K562 treated with DMSO at 1 percent for 12 hours (cell line): ENCODE data around the gene HEMGN. TPM values are rescaled to one million over a fixed set of nuclear protein-coding genes. Genes with fewer than 3 reads are reported as not detected.

Experiments
- total RNA-seq: library from RNA; unstranded; fragments of 300-600 nt; gene quantifications from 2 replicates; pipeline ENCODE4 v1.2.3, GENCODE V29; 2022; ENCODE audit not compliant: insufficient read depth

Gene HEMGN, protein sequence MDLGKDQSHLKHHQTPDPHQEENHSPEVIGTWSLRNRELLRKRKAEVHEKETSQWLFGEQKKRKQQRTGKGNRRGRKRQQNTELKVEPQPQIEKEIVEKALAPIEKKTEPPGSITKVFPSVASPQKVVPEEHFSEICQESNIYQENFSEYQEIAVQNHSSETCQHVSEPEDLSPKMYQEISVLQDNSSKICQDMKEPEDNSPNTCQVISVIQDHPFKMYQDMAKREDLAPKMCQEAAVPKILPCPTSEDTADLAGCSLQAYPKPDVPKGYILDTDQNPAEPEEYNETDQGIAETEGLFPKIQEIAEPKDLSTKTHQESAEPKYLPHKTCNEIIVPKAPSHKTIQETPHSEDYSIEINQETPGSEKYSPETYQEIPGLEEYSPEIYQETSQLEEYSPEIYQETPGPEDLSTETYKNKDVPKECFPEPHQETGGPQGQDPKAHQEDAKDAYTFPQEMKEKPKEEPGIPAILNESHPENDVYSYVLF
- 5.8 and 9.7 TPM in 2 replicates for total RNA-seq

DNA sequence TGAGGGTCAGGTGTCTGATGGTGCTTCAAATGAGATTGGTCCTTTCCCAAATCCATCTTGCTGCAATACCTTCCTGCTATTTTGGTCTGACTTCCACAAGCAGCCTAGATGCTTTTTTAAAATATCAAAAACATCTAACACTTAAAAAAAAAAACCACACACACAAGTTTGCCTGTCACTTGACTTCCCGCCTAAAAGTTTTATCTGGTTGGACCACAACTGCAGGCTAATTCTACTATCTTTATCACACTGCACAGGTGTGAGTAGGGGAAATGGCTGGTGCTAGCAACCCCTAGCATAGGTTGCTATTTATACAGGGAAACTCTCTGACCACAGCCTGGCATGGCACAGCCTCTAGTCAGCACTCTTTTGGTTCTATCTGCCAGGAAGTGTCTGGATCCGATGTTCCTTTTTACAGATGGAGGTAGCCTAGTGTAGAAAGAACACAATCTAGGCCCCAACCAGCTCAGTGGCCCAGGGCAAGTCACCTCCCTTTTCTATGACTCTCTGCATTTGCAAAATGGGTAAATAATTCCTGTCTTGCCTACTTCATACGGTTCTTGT, at the start of gene HEMGN:
Gene HEMGN (minus strand): TSS at position 92 of the 564 bp plus-strand sequence. CDS start 36 bp downstream, at position 56.

DNA sequence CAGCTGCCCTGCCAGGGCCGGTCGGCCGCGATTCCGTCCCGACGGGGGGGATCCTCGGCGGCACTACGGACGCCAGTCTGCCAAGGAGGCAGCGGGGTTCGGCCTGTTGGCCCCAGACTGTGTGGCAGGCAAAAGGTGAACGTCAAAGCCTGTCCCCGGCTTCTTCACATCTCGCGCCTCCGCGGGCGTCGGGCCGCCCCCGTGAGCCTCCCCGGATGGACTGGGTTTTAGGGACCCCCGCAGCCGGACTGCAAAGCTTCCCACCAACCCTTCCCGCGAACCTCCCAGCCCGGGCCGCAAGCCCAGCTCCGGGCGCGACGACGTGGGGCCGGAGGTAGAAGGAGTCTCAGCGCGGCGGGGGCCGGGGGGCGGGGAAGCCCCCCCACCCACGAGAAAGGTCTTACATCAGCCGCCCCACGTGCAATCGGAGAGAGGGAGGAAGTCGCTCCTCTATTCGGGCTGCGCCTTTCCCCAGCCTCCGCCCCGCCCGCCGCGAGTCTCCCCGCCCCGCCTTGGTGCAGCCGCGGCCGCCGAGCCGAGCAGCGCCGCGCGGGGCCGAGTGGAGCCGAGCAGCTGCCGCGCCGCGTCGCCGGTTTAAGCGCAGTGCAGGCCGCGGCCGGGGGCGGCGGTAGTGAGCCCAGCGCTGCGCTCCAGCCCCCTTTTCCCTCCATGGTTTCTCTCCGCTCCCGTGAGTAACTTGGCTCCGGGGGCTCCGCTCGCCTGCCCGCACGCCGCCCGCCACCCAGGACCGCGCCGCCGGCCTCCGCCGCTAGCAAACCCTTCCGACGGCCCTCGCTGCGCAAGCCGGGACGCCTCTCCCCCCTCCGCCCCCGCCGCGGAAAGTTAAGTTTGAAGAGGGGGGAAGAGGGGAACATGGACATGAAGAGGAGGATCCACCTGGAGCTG, 45.0 kb upstream of the HEMGN start, which contains the start of gene ANP32B:
Gene ANP32B (plus strand): TSS at position 659 of the 906 bp plus-strand sequence. CDS start 215 bp downstream, at position 874.

DNA sequence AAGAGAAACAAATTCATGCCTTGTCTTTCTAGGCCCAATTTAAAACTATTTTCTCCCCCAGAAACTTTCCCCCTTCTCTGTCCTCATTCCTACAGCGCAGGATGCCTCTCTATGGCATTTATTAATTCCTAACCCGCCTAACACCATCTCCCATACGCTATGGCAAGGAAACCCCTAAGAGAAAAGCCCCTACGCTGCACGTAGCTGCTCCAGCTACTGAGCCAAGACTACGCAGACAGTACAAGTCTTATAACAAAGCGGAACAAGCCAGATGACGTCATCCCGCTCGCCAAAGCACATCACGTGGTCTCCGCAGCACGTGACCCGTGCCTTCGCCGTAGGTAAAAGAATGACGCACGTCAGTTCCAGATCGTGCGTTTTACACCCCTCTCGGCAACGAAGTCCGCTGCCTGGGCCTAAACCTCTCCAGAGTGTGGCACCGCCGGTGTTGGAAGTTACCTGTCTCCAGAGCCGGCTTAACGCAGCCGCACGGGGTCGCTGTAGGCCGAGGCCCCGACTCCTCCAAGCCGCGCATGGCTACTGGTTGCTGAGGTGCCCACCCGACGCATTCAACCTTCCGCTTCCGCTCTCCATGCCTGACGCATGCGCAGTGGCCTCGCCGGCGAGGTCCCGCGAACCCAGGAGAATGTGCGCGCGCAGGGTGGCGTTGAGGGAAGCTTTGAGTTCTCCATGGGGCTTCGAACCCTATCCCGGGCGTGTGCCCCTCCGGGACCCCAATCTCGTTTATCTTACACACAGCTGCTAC, 15.8 kb downstream of the HEMGN start, which contains the start of gene TRMO:
Gene TRMO (minus strand): TSS at position 542 of the 766 bp plus-strand sequence. CDS start 7 bp downstream, at position 535.

Other genes with a start within 250 kb of the HEMGN start
- 7.6 and 20.4 TPM in 2 replicates for gene XPA, start 240.8 kb downstream of the HEMGN start, total RNA-seq
- not detected in 2 replicates for gene FOXE1, start 84.9 kb downstream of the HEMGN start, total RNA-seq
- gene TRMO, start 15.7 kb downstream of the HEMGN start, total RNA-seq: 6.8 and 9.2 TPM in 2 replicates
- gene ANP32B, start 45.2 kb upstream of the HEMGN start, total RNA-seq: 386 and 416 TPM in 2 replicates
- 330 and 356 TPM in 2 replicates for gene NANS, start 118.6 kb upstream of the HEMGN start, total RNA-seq
- gene TRIM14, start 181.1 kb upstream of the HEMGN start, total RNA-seq: 4.6 and 16.9 TPM in 2 replicates